GM21423 (cell line): ENCODE measurements around the gene NBPF3.
"Not testable (repeated sequence)": the region's sequence is repeated elsewhere in the genome, so short reads cannot be mapped to it uniquely, and the experiment has no call there.

Experiments used
- ATAC-seq: cut with Tn5 transposase; IDR thresholded peaks from one replicate; pipeline ENCODE4 v1.9.1; 2021; ENCODE audit warnings: mild to moderate bottlenecking, moderate library complexity; ENCODE audit not compliant: unreplicated experiment

The NBPF3 gene

GRCh38 chr1:21511579-21512522 lies 71.9 kb downstream of the NBPF3 start:
- ATAC-seq, result no peak

DNA sequence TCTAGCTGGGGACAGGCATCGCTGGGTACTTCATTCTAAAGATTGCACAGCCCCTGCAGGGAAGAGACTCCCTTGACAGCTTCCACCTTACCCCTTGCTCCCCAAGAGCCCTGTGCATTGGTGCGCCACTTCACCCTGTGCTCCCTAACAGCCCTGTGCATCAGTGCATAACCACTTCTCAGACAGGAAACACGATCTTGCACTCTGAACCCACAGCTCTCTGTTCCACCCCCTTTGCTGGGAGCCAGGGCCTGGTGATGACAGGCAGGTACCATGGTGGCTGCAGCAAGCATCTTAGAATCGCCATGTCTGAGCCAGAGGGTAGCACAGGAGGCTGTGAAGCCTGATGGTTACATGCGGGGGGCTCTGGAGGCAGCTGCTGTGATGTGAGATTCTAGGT lies 74.3 kb downstream of the NBPF3 start:
- peak; percentile 60 for ATAC-seq

GRCh38 chr1:21517161-21517589 lies 77.2 kb downstream of the NBPF3 start:
- no peak for ATAC-seq

- ATAC-seq, result no peak
These were observed 77.9 kb downstream of the NBPF3 start for GRCh38 chr1:21517660-21518480.

DNA sequence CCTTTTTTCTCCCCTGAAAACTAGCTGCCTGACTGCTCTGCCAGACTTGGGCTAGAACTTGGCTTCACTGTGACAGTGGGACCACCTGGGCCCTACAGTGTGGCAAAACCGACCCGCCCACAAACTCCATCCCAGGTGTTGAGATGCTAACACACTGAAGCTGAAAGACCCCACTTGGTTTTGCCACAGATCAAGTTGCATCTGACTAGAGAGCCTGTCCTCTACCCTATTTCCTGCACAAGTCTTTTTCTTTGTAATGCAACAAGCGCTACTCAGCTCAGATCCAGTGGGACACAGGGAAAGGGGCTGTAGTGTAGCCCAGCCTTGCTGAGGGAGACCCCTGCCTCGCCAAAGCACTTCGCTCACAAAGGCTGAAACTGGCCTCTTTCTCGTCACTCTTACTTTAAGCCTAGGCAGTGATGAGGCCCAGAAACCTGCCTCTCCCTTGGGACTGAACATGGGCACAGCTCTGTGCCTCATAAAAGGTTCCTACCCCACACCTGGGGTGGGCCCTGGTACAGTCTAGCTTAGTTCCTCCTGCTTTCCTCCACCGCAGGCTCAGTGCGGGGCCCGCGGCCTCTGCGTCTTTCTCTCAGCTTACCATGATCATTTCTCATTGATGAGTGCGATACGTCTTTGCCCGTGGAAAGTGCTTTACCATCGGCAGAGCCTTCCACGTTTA lies 79.0 kb downstream of the NBPF3 start:
- no peak for ATAC-seq

- not testable (repeated sequence) for ATAC-seq
These were observed 79.6 kb downstream of the NBPF3 start for GRCh38 chr1:21519486-21520070.

DNA sequence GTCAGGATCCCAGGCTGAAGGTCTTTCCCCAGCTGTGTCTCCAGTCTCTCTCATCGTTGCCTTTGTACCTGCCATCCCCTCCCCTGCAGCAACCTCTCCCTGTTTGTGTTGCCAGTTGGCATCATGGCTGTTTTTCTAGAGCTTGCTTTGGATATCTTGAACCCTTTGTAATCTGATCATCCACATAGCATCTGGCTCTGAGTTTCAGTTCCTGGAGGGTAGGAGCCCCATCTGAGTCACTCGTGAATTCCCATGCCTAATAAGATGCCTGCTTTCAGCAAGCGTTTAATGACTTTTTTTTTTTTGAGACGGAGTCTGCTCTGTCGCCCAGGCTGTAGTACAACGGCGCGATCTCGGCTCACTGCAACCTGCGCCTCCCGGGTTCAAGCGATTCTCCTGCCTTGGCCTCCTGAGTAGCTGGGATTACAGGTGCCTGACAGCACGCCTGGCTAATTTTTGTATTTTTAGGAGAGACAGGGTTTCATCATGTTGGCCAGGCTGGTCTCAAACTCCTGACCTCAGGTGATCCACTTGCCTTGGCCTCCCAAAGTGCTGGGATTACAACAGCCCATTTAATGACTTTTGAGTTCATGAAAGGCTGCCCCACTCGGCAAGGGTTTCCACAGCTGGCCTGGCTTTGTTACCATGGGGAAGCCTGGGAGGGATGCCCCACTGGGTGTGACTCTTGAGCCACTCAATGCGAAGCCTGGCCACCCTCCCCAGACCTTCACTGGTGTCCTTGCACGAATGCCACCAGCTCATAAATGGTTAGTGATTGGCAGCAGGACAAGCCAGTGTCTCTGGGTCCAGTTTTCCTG lies 81.2 kb downstream of the NBPF3 start:
- no peak for ATAC-seq

DNA sequence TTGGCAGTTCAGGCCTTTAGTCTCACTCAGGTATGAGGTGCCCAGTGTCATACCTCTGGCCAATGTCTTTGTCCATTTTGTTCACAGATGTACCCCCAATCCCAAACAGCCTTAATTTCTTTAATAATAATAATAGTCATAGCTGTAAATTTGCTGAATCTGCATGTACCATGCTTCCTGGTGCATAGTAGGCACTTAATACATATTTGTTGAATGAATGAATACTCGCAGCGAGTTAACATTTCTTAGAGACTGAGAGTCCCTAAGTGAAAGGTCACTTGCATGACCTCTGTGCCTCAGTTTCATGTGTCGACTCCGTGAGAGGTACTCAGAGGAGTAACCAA lies 81.8 kb downstream of the NBPF3 start:
- no peak for ATAC-seq

DNA sequence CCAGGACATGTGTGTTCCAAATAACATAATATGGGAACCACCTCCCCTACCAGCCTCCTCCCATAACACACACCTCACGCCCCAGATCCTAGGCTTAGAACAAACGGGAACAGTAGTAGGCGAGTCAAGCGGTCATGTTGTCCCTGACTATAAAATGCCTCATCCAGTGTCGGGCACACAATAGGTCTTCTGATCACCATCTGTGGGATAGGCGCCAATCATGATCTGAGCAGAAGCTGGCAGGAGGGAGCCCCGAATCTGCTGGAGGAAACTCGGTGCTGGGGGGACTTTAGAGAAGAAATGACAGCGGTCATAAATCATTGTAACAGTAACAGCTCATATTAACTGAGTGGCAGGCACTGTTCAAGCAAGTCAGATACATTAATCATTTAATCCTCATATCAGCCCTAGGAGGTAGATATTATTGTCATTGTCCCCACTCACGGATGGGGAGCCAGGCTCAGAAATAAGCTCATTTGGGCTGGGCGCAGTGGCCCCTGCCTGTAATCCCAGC lies 82.6 kb downstream of the NBPF3 start:
- no peak for ATAC-seq

DNA sequence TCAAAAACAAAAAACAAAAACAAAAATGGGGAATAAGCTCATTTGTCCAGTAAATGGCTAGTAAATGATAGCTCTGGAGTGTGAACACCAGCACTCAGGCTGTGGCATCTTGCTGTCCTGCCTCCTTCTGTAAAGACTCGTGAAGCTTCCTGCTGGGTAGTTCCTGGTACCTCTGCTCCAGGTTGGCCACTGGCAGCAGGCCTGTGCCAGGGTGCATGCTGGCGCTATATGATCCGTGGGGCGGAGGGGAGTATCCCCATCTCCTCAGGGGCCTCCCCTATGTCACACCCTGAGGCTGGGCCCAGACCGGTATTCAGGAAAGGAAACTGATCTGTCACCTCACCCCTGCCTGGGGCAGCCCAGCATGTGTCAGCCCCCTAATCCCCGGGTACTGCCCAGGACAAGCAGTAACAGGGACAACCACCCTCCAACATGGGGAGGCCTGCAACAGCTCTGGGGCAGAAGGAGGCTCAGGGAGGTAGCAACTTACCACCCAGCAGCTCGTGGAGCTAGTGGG lies 83.4 kb downstream of the NBPF3 start:
- ATAC-seq, result no peak

- no peak for ATAC-seq
These were observed 84.3 kb downstream of the NBPF3 start for GRCh38 chr1:21524220-21524619.

GRCh38 chr1:21524686-21525339 lies 84.9 kb downstream of the NBPF3 start:
- no peak for ATAC-seq

- no peak for ATAC-seq
These were observed 85.4 kb downstream of the NBPF3 start for GRCh38 chr1:21525340-21525717.

- no peak for ATAC-seq
These were observed 86.5 kb downstream of the NBPF3 start for GRCh38 chr1:21526441-21526840.

GRCh38 chr1:21530368-21531016 lies 90.6 kb downstream of the NBPF3 start:
- no peak for ATAC-seq

GRCh38 chr1:21531241-21531640 lies 91.3 kb downstream of the NBPF3 start:
- no peak for ATAC-seq

- ATAC-seq, result no peak
These were observed 92.6 kb downstream of the NBPF3 start for GRCh38 chr1:21532496-21532895.

GRCh38 chr1:21532992-21533534 lies 93.1 kb downstream of the NBPF3 start:
- no peak for ATAC-seq
